ENCODE measurements around the gene HNRNPL.
"Not testable (repeated sequence)": the region's sequence is repeated elsewhere in the genome, so short reads cannot be mapped to it uniquely, and the experiment has no call there.

HNRNPL gene

GRCh38 chr19:38821230-38821825 lies 28.5 kb downstream of the HNRNPL start:
- DNase-seq, result not testable (repeated sequence)

GRCh38 chr19:38819231-38819920 lies 30.4 kb downstream of the HNRNPL start:
- no peak for DNase-seq

- no peak for DNase-seq
Observed at GRCh38 chr19:38817081-38817480, 32.7 kb downstream of the HNRNPL start.

- DNase-seq, result no peak
Observed at GRCh38 chr19:38816131-38816750, 33.5 kb downstream of the HNRNPL start.

- no peak for DNase-seq
Observed at GRCh38 chr19:38815059-38816001, 34.5 kb downstream of the HNRNPL start.

- not testable (repeated sequence) for DNase-seq
Observed at GRCh38 chr19:38813932-38814331, 35.9 kb downstream of the HNRNPL start.

GRCh38 chr19:38813323-38813722 lies 36.5 kb downstream of the HNRNPL start:
- DNase-seq, result no peak

- DNase-seq, result no peak
Observed at GRCh38 chr19:38812841-38813320, 36.9 kb downstream of the HNRNPL start, which contains the start of gene LGALS4. Gene LGALS4 (minus strand): TSS chr19:38812945. CDS start chr19:38812886, 59 bp downstream.

GRCh38 chr19:38812009-38812840 lies 37.6 kb downstream of the HNRNPL start:
- no peak for DNase-seq

GRCh38 chr19:38809592-38810252 lies 40.1 kb downstream of the HNRNPL start:
- DNase-seq, result no peak

- no peak for DNase-seq
Observed at GRCh38 chr19:38808741-38809140, 41.0 kb downstream of the HNRNPL start.

- not testable (repeated sequence) for DNase-seq
Observed at GRCh38 chr19:38807374-38808098, 42.2 kb downstream of the HNRNPL start.

- DNase-seq, result no peak
Observed at GRCh38 chr19:38806371-38806770, 43.4 kb downstream of the HNRNPL start.

GRCh38 chr19:38805180-38805579 lies 44.6 kb downstream of the HNRNPL start:
- no peak for DNase-seq

- no peak for DNase-seq
Observed at GRCh38 chr19:38803543-38803942, 46.2 kb downstream of the HNRNPL start.

- no peak for DNase-seq
Observed at GRCh38 chr19:38801359-38802095, 48.3 kb downstream of the HNRNPL start.

GRCh38 chr19:38800577-38801347 lies 49.0 kb downstream of the HNRNPL start:
- no peak for DNase-seq

- no peak for DNase-seq
Observed at GRCh38 chr19:38799104-38799503, 50.7 kb downstream of the HNRNPL start.

- DNase-seq, result not testable (repeated sequence)
Observed at GRCh38 chr19:38797781-38798180, 52.0 kb downstream of the HNRNPL start.
